Ishikawa (cell line): ENCODE measurements around the gene MT3.

Experiments used
- CEBPB ChIP-seq: IDR thresholded peaks from 2 replicates; pipeline ENCODE4 v1.6.1; 2012
- CREB1 ChIP-seq: IDR thresholded peaks from 2 replicates; pipeline ENCODE4 v1.6.1; 2012; ENCODE audit warnings: low read depth
- EGR1 ChIP-seq: IDR thresholded peaks from 2 replicates; pipeline ENCODE4 v1.6.1; 2012
- EP300 ChIP-seq: IDR thresholded peaks from 2 replicates; pipeline ENCODE4 v1.6.1; 2012; ENCODE audit warnings: borderline replicate concordance
- FOXM1 ChIP-seq: IDR thresholded peaks from 2 replicates; pipeline ENCODE4 v1.6.1; 2012; ENCODE audit warnings: low read depth, borderline replicate concordance
- MAX ChIP-seq: IDR thresholded peaks from 2 replicates; pipeline ENCODE4 v1.6.1; 2012
- NFIC ChIP-seq: IDR thresholded peaks from 2 replicates; pipeline ENCODE4 v1.6.1; 2012
- RAD21 ChIP-seq: IDR thresholded peaks from 2 replicates; pipeline ENCODE4 v1.6.1; 2012; ENCODE audit warnings: low read depth
- REST ChIP-seq: IDR thresholded peaks from 2 replicates; pipeline ENCODE4 v1.6.1; 2012; ENCODE audit warnings: low read depth, mild to moderate bottlenecking
- TAF1 ChIP-seq: IDR thresholded peaks from 2 replicates; pipeline ENCODE4 v1.6.1; 2012; ENCODE audit warnings: low read depth, mild to moderate bottlenecking
- TCF12 ChIP-seq: IDR thresholded peaks from 2 replicates; pipeline ENCODE4 v1.6.1; 2012; ENCODE audit warnings: low read depth
- TEAD4 ChIP-seq: IDR thresholded peaks from 2 replicates; pipeline ENCODE4 v1.6.1; 2012
- USF1 ChIP-seq: IDR thresholded peaks from 2 replicates; pipeline ENCODE4 v1.6.1; 2012
- YY1 ChIP-seq: IDR thresholded peaks from 2 replicates; pipeline ENCODE4 v1.6.1; 2012; ENCODE audit warnings: low read depth
- ZBTB7A ChIP-seq: IDR thresholded peaks from 2 replicates; pipeline ENCODE4 v1.6.1; 2012; ENCODE audit warnings: low read depth

MT3 gene

GRCh38 chr16:56554441-56554840, 34.9 kb upstream of the MT3 start:
- no peak for TF ChIP-seq EP300
- no peak for TF ChIP-seq MAX
- no peak for TF ChIP-seq USF1
- TF ChIP-seq RAD21: no peak
- no peak for TF ChIP-seq TCF12
- no peak for TF ChIP-seq FOXM1
- no peak for TF ChIP-seq NFIC
- TF ChIP-seq YY1: no peak
- no peak for TF ChIP-seq TEAD4
- no peak for TF ChIP-seq CEBPB
- no peak for TF ChIP-seq REST
- no peak for TF ChIP-seq ZBTB7A
- no peak for TF ChIP-seq CREB1
- no peak for TF ChIP-seq EGR1
- TF ChIP-seq TAF1: no peak

GRCh38 chr16:56558024-56558747, 31.1 kb upstream of the MT3 start:
- TF ChIP-seq NFIC: no peak
- TF ChIP-seq FOXM1: no peak
- TF ChIP-seq REST: no peak
- TF ChIP-seq TAF1: no peak
- no peak for TF ChIP-seq ZBTB7A
- no peak for TF ChIP-seq EP300
- TF ChIP-seq TCF12: no peak
- no peak for TF ChIP-seq YY1
- no peak for TF ChIP-seq CEBPB
- TF ChIP-seq CREB1: no peak
- TF ChIP-seq EGR1: no peak
- TF ChIP-seq TEAD4: no peak
- no peak for TF ChIP-seq MAX
- TF ChIP-seq USF1: no peak
- TF ChIP-seq RAD21: no peak

- no peak for TF ChIP-seq YY1
- TF ChIP-seq TEAD4: no peak
- no peak for TF ChIP-seq NFIC
- TF ChIP-seq EGR1: no peak
- no peak for TF ChIP-seq CREB1
- no peak for TF ChIP-seq TCF12
These were observed 30.2 kb upstream of the MT3 start for GRCh38 chr16:56559109-56559508.

GRCh38 chr16:56560447-56560846, 28.9 kb upstream of the MT3 start:
- no peak for TF ChIP-seq EP300
- TF ChIP-seq MAX: no peak
- TF ChIP-seq CREB1: no peak
- no peak for TF ChIP-seq TEAD4
- TF ChIP-seq TCF12: no peak
- no peak for TF ChIP-seq YY1

- TF ChIP-seq TCF12 (no peak), YY1 (no peak), USF1 (no peak), ZBTB7A (no peak), CREB1 (no peak), TEAD4 (no peak), EGR1 (no peak), RAD21 (no peak), NFIC (no peak), TAF1 (no peak), CEBPB (no peak), FOXM1 (no peak), MAX (no peak), EP300 (no peak), REST (no peak)
These were observed 28.2 kb upstream of the MT3 start for GRCh38 chr16:56561126-56561525.
